ENCODE results near the gene SPINK1.

Gene SPINK1

GRCh38 chr5:147801461-147801860, 30.0 kb downstream of the SPINK1 start:
- DNase-seq (ENCODE audit: low read depth, low spot score) = no peak
- no peak for TF ChIP-seq CTCF (IDR thresholded peaks at IDR 0.05; ENCODE audit: insufficient read depth, low read length, missing control alignments)
- no peak overlapping the region for H3K4me3 ChIP-seq (ENCODE audit: low read depth, low read length)
- ChIA-PET CTCF (no interaction called here), POLR2A (no interaction called here)

- ChIA-PET POLR2A (no interaction called here), CTCF (no interaction called here)
- no peak overlapping the region for H3K4me3 ChIP-seq (ENCODE audit: low read depth, low read length)
- TF ChIP-seq CTCF (IDR thresholded peaks at IDR 0.05; ENCODE audit: insufficient read depth, low read length, missing control alignments) = no peak
- DNase-seq (ENCODE audit: low read depth, low spot score) = no peak
Observed at GRCh38 chr5:147800491-147800890, 31.0 kb downstream of the SPINK1 start.

- DNase-seq (ENCODE audit: low read depth, low spot score) = no peak
- TF ChIP-seq CTCF (IDR thresholded peaks at IDR 0.05; ENCODE audit: insufficient read depth, low read length, missing control alignments) = no peak
- H3K4me3 ChIP-seq (ENCODE audit: low read depth, low read length) = no peak overlapping the region
- ChIA-PET CTCF (no interaction called here), POLR2A (no interaction called here)
Observed at GRCh38 chr5:147796556-147797308, 34.7 kb downstream of the SPINK1 start.

GRCh38 chr5:147791181-147791580, 40.3 kb downstream of the SPINK1 start:
- ChIA-PET CTCF (no interaction called here), POLR2A (no interaction called here)
- no peak for TF ChIP-seq CTCF (IDR thresholded peaks at IDR 0.05; ENCODE audit: insufficient read depth, low read length, missing control alignments)

GRCh38 chr5:147789820-147790219, 41.7 kb downstream of the SPINK1 start:
- TF ChIP-seq CTCF (IDR thresholded peaks at IDR 0.05; ENCODE audit: insufficient read depth, low read length, missing control alignments) = no peak
- no peak overlapping the region for H3K4me3 ChIP-seq (ENCODE audit: low read depth, low read length)
- CTCF ChIA-PET = no interaction called here
- no peak for DNase-seq (ENCODE audit: low read depth, low spot score)
- POLR2A ChIA-PET = no interaction called here

More at GRCh38 chr5:147791181-147791580, 40.3 kb downstream of the SPINK1 start:
- no peak for DNase-seq (ENCODE audit: low read depth, low spot score)
- H3K4me3 ChIP-seq (ENCODE audit: low read depth, low read length) = no peak overlapping the region

- no peak for TF ChIP-seq CTCF (IDR thresholded peaks at IDR 0.05; ENCODE audit: insufficient read depth, low read length, missing control alignments)
- no peak overlapping the region for H3K4me3 ChIP-seq (ENCODE audit: low read depth, low read length)
- CTCF ChIA-PET = no interaction called here
- DNase-seq (ENCODE audit: low read depth, low spot score) = no peak
- POLR2A ChIA-PET = no interaction called here
Observed at GRCh38 chr5:147788023-147788422, 43.4 kb downstream of the SPINK1 start.

Data from AG04449 (cell line).